Stimulated activated CD4-positive, alpha-beta T cell treated with anti-CD3 and anti-CD28 coated beads, Interleukin-2, amount 100 ng/mL, for 48 hours (primary cell): ENCODE data around the gene LDB3.
A peak's percentile ranks its signal among the peaks of the same experiment; 100 is the strongest.

Experiments
- DNase-seq, 2 donors: peaks; one replicate each; pipeline ENCODE4 v3.0.0-alpha.2; 2020

LDB3 gene

GRCh38 chr10:86708068-86708782 lies 39.9 kb downstream of the LDB3 start:
- DNase-seq, result no peak

- no peak for DNase-seq
These were observed 40.6 kb downstream of the LDB3 start for GRCh38 chr10:86708783-86709380.

- no peak for DNase-seq
These were observed 41.3 kb downstream of the LDB3 start for GRCh38 chr10:86709396-86710185.

- DNase-seq, result peak; percentile 74 to 80
These were observed 42.7 kb downstream of the LDB3 start for GRCh38 chr10:86710987-86711512.

- peak; percentile 36 to 38 for DNase-seq
These were observed 43.4 kb downstream of the LDB3 start for GRCh38 chr10:86711513-86712316.

- peak in 1 of 2 donors; percentile 8 for DNase-seq
These were observed 44.0 kb downstream of the LDB3 start for GRCh38 chr10:86712317-86712707.

- DNase-seq, result no peak
These were observed 47.0 kb downstream of the LDB3 start for GRCh38 chr10:86715156-86715795.

GRCh38 chr10:86715836-86716235 lies 47.5 kb downstream of the LDB3 start:
- DNase-seq, result no peak

- DNase-seq, result no peak
These were observed 48.2 kb downstream of the LDB3 start for GRCh38 chr10:86716466-86716865.

GRCh38 chr10:86718556-86718955 lies 50.2 kb downstream of the LDB3 start:
- no peak for DNase-seq

- DNase-seq, result no peak
These were observed 52.9 kb downstream of the LDB3 start for GRCh38 chr10:86721232-86721631.

GRCh38 chr10:86723009-86723408 lies 54.7 kb downstream of the LDB3 start:
- no peak for DNase-seq

GRCh38 chr10:86724445-86724844 lies 56.1 kb downstream of the LDB3 start:
- no peak for DNase-seq

- DNase-seq, result no peak
These were observed 57.8 kb downstream of the LDB3 start for GRCh38 chr10:86725980-86726676.

- no peak for DNase-seq
These were observed 58.3 kb downstream of the LDB3 start for GRCh38 chr10:86726677-86726999.

- DNase-seq, result no peak
These were observed 59.2 kb downstream of the LDB3 start for GRCh38 chr10:86727470-86727869.

- no peak for DNase-seq
These were observed 59.7 kb downstream of the LDB3 start for GRCh38 chr10:86728056-86728455.

- DNase-seq, result no peak
These were observed 61.4 kb downstream of the LDB3 start for GRCh38 chr10:86729677-86730076.

- no peak for DNase-seq
These were observed 61.9 kb downstream of the LDB3 start for GRCh38 chr10:86730227-86730626.

GRCh38 chr10:86732771-86733170 lies 64.5 kb downstream of the LDB3 start:
- DNase-seq, result no peak

GRCh38 chr10:86733260-86733671 lies 65.0 kb downstream of the LDB3 start:
- DNase-seq, result no peak
